IMR-90 (cell line): ENCODE measurements around the gene PSMC4. TPM values are rescaled to one million over a fixed set of nuclear protein-coding genes. Genes with fewer than 3 reads are reported as not detected.

Source experiments
- ATAC-seq: fragments of 200-7000 bp; cut with Tn5 transposase; 2 replicates; pipeline ENCODE4 v1.9.1; 2020; ENCODE audit warnings: low read depth, mild to moderate bottlenecking, moderate library complexity
- BruUV-seq: library from RNA; stranded (reverse); fragments of 400-500 nt; replicated peaks from 2 replicates; lab custom pipeline; 2021; lab: Mats Ljungman, UMichigan
- CTCF ChIA-PET: fragments of 300-600 bp; formaldehyde crosslinking; extraction: SDS; loops from one replicate; lab custom pipeline; 2021; ENCODE audit warnings: antibody characterized with exemption; lab: Yijun Ruan, JAX
- POLR2A ChIA-PET: fragments of 300-600 bp; sonication (Branson Sonifier 250); formaldehyde crosslinking; loops from one replicate; lab custom pipeline; 2022; ENCODE audit warnings: antibody characterized with exemption; ENCODE audit not compliant: unreplicated experiment; lab: Charles Lee
- DNase-seq: peaks from one replicate; pipeline ENCODE4 v3.0.0; 2013
- H2AFZ ChIP-seq: replicated peaks from 2 replicates; pipeline ENCODE3; 2013; ENCODE audit warnings: low read length, mild to moderate bottlenecking; ENCODE audit not compliant: poor library complexity
- H2AK5ac ChIP-seq: 2 replicates; pipeline ENCODE4 v1.6.1; 2013; ENCODE audit warnings: low read depth, low read length, inconsistent platforms
- H2AK9ac ChIP-seq: replicated peaks from 2 replicates; pipeline ENCODE3; 2013; ENCODE audit warnings: mild to moderate bottlenecking, low read depth, low read length, moderate library complexity; ENCODE audit not compliant: poor library complexity
- H2BK120ac ChIP-seq: 2 replicates; pipeline ENCODE4 v1.6.1; 2013; ENCODE audit warnings: low read depth, low read length, inconsistent platforms
- H2BK15ac ChIP-seq: 3 replicates; pipeline ENCODE4 v1.6.1; 2013; ENCODE audit warnings: low read depth, low read length, inconsistent platforms
- H2BK20ac ChIP-seq: 2 replicates; pipeline ENCODE4 v1.6.1; 2013; ENCODE audit warnings: low read depth, mild to moderate bottlenecking, inconsistent platforms, low read length, moderate library complexity
- H2BK5ac ChIP-seq: 2 replicates; pipeline ENCODE4 v1.6.1; 2013; ENCODE audit warnings: mild to moderate bottlenecking, low read depth, low read length, inconsistent platforms; ENCODE audit not compliant: poor library complexity, severe bottlenecking
- H3K14ac ChIP-seq: replicated peaks from 2 replicates; pipeline ENCODE4 v1.6.1; 2013; ENCODE audit warnings: low read depth, low read length, inconsistent platforms
- H3K18ac ChIP-seq: 2 replicates; pipeline ENCODE4 v1.6.1; 2013; ENCODE audit warnings: low read depth, low read length, control low read depth
- H3K23ac ChIP-seq: 2 replicates; pipeline ENCODE4 v1.6.1; 2013; ENCODE audit warnings: low read depth, low read length, inconsistent platforms
- H3K27ac ChIP-seq: 2 replicates; pipeline ENCODE4 v1.5.1; 2013; ENCODE audit warnings: mild to moderate bottlenecking, control low read depth, low read length; ENCODE audit not compliant: insufficient read depth
- H3K27me3 ChIP-seq: 2 replicates; pipeline ENCODE4 v1.6.1; 2013; ENCODE audit warnings: low read length; ENCODE audit not compliant: control insufficient read depth, insufficient read depth
- H3K36me3 ChIP-seq: 2 replicates; pipeline ENCODE4 v1.6.1; 2013; ENCODE audit warnings: low read length, mixed read lengths; ENCODE audit not compliant: control insufficient read depth, insufficient read depth
- H3K4ac ChIP-seq: 2 replicates; pipeline ENCODE4 v1.6.1; 2013; ENCODE audit warnings: low read depth, low read length, inconsistent platforms
- H3K4me1 ChIP-seq: 2 replicates; pipeline ENCODE4 v1.6.1; 2013; ENCODE audit warnings: low read length, mixed read lengths; ENCODE audit not compliant: control insufficient read depth, insufficient read depth
- H3K4me2 ChIP-seq: 2 replicates; pipeline ENCODE4 v1.6.1; 2013; ENCODE audit warnings: low read depth, mild to moderate bottlenecking, control low read depth, low read length, moderate library complexity
- H3K4me3 ChIP-seq: 2 replicates; pipeline ENCODE4 v1.5.1; 2013; ENCODE audit warnings: low read depth, mild to moderate bottlenecking, control low read depth, low read length, moderate library complexity; ENCODE audit not compliant: insufficient read depth
- H3K56ac ChIP-seq: 2 replicates; pipeline ENCODE4 v1.6.1; 2013; ENCODE audit warnings: low read length, inconsistent platforms; ENCODE audit not compliant: insufficient read depth; ENCODE audit errors: extremely low read depth
- H3K79me1 ChIP-seq, 2 experiments: 2 replicates each; pipeline ENCODE4 v1.6.1; 2013; ENCODE audit warnings: low read length in 2 of 2, inconsistent platforms in 1 of 2, low read depth in 1 of 2
- H3K9ac ChIP-seq: 2 replicates; pipeline ENCODE4 v1.6.1; 2013; ENCODE audit warnings: low read depth, low read length, control low read depth
- H3K9me1 ChIP-seq: 2 replicates; pipeline ENCODE4 v1.6.1; 2013; ENCODE audit warnings: low read length, inconsistent platforms; ENCODE audit not compliant: insufficient read depth
- H3K9me3 ChIP-seq: 2 replicates; pipeline ENCODE4 v1.6.1; 2013; ENCODE audit warnings: low read length; ENCODE audit not compliant: control insufficient read depth, insufficient read depth
- H4K20me1 ChIP-seq: 2 replicates; pipeline ENCODE4 v1.6.1; 2013; ENCODE audit warnings: low read length, inconsistent platforms; ENCODE audit not compliant: insufficient read depth
- H4K5ac ChIP-seq: 2 replicates; pipeline ENCODE4 v1.6.1; 2013; ENCODE audit warnings: mild to moderate bottlenecking, low read depth, low read length, control low read depth
- H4K8ac ChIP-seq, 2 experiments: 2 replicates each; pipeline ENCODE4 v1.6.1; 2013; ENCODE audit warnings: low read depth in 2 of 2, low read length in 2 of 2, control low read depth in 1 of 2, inconsistent platforms in 1 of 2
- H4K91ac ChIP-seq: 2 replicates; pipeline ENCODE4 v1.6.1; 2013; ENCODE audit warnings: low read depth, low read length, inconsistent platforms; ENCODE audit not compliant: insufficient read depth
- BHLHE40 ChIP-seq: fragments of 150-350 bp; IDR thresholded peaks from 2 replicates; pipeline ENCODE4 v1.6.1; 2016; ENCODE audit warnings: mild to moderate bottlenecking, low read depth, low read length
- CEBPB ChIP-seq: IDR thresholded peaks from 2 replicates; pipeline ENCODE4 v1.6.1; 2012; ENCODE audit warnings: low read depth, low read length, improper control_type of control experiment
- FOS ChIP-seq: fragments of 150-350 bp; IDR thresholded peaks from 2 replicates; pipeline ENCODE4 v1.6.1; 2016; ENCODE audit warnings: low read depth, low read length
- MAZ ChIP-seq: IDR thresholded peaks from 2 replicates; pipeline ENCODE4 v1.6.1; 2012; ENCODE audit warnings: low read depth, mild to moderate bottlenecking, low read length, improper control_type of control experiment, moderate library complexity, borderline replicate concordance
- MXI1 ChIP-seq: IDR thresholded peaks from 2 replicates; pipeline ENCODE4 v1.6.1; 2012; ENCODE audit warnings: low read depth, mild to moderate bottlenecking, low read length, moderate library complexity, borderline replicate concordance
- NFE2L2 ChIP-seq: fragments of 150-350 bp; IDR thresholded peaks from 2 replicates; pipeline ENCODE4 v1.6.1; 2016; ENCODE audit warnings: low read depth, mild to moderate bottlenecking, low read length
- RAD21 ChIP-seq: IDR thresholded peaks from 2 replicates; pipeline ENCODE4 v1.6.1; 2012; ENCODE audit warnings: low read length, improper control_type of control experiment
- RCOR1 ChIP-seq: IDR thresholded peaks from 2 replicates; pipeline ENCODE4 v1.6.1; 2012; ENCODE audit warnings: mild to moderate bottlenecking, low read length, improper control_type of control experiment; ENCODE audit not compliant: insufficient replicate concordance
- RFX5 ChIP-seq: IDR thresholded peaks from 2 replicates; pipeline ENCODE4 v1.8.0; 2012; ENCODE audit warnings: low read depth, mild to moderate bottlenecking, low read length, moderate library complexity
- WGBS, 2 experiments: methylation state at CpG; one replicate each; pipeline versions ENCODE4 v1.1.5 to v1.1.7; 2013; ENCODE audit warnings: missing lambda C conversion rate in 2 of 2; ENCODE audit not compliant: insufficient read length in 1 of 2; ENCODE audit errors: extremely low coverage in 2 of 2; 5-methylcytosine and 5-hydroxymethylcytosine counted together
- dilution Hi-C: fragments of 300-500 bp; cut with HindIII; formaldehyde crosslinking; loops from one replicate; pipeline ENCODE4 v1.14.3; 2018; ENCODE audit warnings: low sequenced_read_pairs; ENCODE audit not compliant: unreplicated experiment
- in situ Hi-C: fragments of 300-500 bp; cut with MboI; formaldehyde crosslinking; loops from 3 replicates; pipeline ENCODE4 v1.14.3; 2019; ENCODE audit warnings: low sequenced_read_pairs, inconsistent platforms, mixed read lengths
- intact Hi-C: fragments of 100-400 bp; cut with micrococcal nuclease; formaldehyde crosslinking; loops from 2 replicates; pipeline ENCODE4 v1.10.0; 2022
- polyA plus RNA-seq, 3 experiments: library from polyadenylated mRNA; depleted of rRNA; stranded (reverse); fragments of >200 nt; gene quantifications; 2 replicates each; pipeline ENCODE4 v1.2.3, GENCODE V29; 2012; ENCODE audit warnings: low replicate concordance in 1 of 3
- total RNA-seq: library from RNA; depleted of rRNA; stranded (reverse); fragments of >200 nt; gene quantifications from 2 replicates; pipeline ENCODE4 v1.2.3, GENCODE V29; 2012
- TF ChIP-seq, protein P1 (sequence below): fragments of 150-350 bp; IDR thresholded peaks from 2 replicates; pipeline ENCODE4 v1.6.1; 2016; ENCODE audit warnings: low read depth, mild to moderate bottlenecking, low read length, moderate library complexity, borderline replicate concordance
- TF ChIP-seq, protein P2 (sequence below): fragments of 150-350 bp; IDR thresholded peaks from 2 replicates; pipeline ENCODE4 v1.6.1; 2017; ENCODE audit warnings: mild to moderate bottlenecking, antibody characterized with exemption, low read length, low read depth

PSMC4 gene
- total and polyA plus RNA-seq, 2 of the 4 experiments (the other 2 are of a cell fraction), result 148 to 216 TPM

GRCh38 chr19:39969681-39970424 lies 1.1 kb upstream of the PSMC4 start:
- H2BK15ac ChIP-seq, result no peak overlapping the region
- H3K18ac ChIP-seq, result no peak overlapping the region
- no peaks in the 10 kb centered on the region for H3K27me3 ChIP-seq
- H2BK120ac ChIP-seq, result no peak overlapping the region
- H4K91ac ChIP-seq, result peak overlapping the region; percentile 78
- intact Hi-C loops, result loop anchor here (1.0 to 2.0 kb wide), 2 partner anchors 123 to 177 kb away; partner anchors contain the start of gene FBL
- peak overlapping the region; percentile 82 for H3K4ac ChIP-seq
- H3K9ac ChIP-seq, result peak overlapping the region; percentile 71
- H3K14ac ChIP-seq, result peak overlapping the region; percentile 88
- ChIA-PET POLR2A (no interaction called here), CTCF (interaction anchor here (0.6 to 1.9 kb wide), 7 partner anchors 16 to 1852 kb away, joined by 3 to 17 read pairs (median 4); partner anchors contain the start of genes FBL and ZNF546)
- H3K27ac ChIP-seq, result peak overlapping the region; percentile 66
- peak overlapping the region; percentile 95 for H3K4me2 ChIP-seq
- peak overlapping the region; percentile 62 for H3K4me3 ChIP-seq
- BruUV-seq, result no TSS peak
- H3K9me3 ChIP-seq, result no peaks in the 10 kb centered on the region
- TF ChIP-seq MAZ, result no peak
- TF ChIP-seq, protein P1, sequence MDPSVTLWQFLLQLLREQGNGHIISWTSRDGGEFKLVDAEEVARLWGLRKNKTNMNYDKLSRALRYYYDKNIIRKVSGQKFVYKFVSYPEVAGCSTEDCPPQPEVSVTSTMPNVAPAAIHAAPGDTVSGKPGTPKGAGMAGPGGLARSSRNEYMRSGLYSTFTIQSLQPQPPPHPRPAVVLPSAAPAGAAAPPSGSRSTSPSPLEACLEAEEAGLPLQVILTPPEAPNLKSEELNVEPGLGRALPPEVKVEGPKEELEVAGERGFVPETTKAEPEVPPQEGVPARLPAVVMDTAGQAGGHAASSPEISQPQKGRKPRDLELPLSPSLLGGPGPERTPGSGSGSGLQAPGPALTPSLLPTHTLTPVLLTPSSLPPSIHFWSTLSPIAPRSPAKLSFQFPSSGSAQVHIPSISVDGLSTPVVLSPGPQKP, result no peak
- TF ChIP-seq NFE2L2, result no peak
- TF ChIP-seq BHLHE40, result no peak
- no peak for TF ChIP-seq FOS
- no peak for TF ChIP-seq RFX5
- no peak for TF ChIP-seq RCOR1
- TF ChIP-seq RAD21, result no peak
- TF ChIP-seq, protein P2, sequence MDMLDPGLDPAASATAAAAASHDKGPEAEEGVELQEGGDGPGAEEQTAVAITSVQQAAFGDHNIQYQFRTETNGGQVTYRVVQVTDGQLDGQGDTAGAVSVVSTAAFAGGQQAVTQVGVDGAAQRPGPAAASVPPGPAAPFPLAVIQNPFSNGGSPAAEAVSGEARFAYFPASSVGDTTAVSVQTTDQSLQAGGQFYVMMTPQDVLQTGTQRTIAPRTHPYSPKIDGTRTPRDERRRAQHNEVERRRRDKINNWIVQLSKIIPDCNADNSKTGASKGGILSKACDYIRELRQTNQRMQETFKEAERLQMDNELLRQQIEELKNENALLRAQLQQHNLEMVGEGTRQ, result no peak
- no peak for TF ChIP-seq MXI1
- no peak for TF ChIP-seq CEBPB
- 28% methylated on average over 2 of the region's 13 CpGs; no CpG with 5 or more reads in 1 of the 2 experiments for WGBS, 2 experiments
- H2AK9ac ChIP-seq, result peak overlapping the region; percentile 97
- H2AFZ ChIP-seq, result peak overlapping the region; percentile 97
- ATAC-seq (no peak), DNase-seq (no peak)
- peaks cover 2% of the 10 kb centered on the region; the same call in 1 of the 2 replicates for H3K4me1 ChIP-seq
- peak overlapping the region; percentile 14 to 87 for H4K8ac ChIP-seq
- H2AK5ac ChIP-seq, result peak overlapping the region; percentile 22
- peaks cover 22% of the 10 kb centered on the region for H3K36me3 ChIP-seq
- H2BK20ac ChIP-seq, result no peak overlapping the region
- peak overlapping the region; percentile 47 for H2BK5ac ChIP-seq
- H3K56ac ChIP-seq, result peak overlapping the region; percentile 33
- H3K79me1 ChIP-seq, result peaks cover 14 to 40% of the 10 kb centered on the region in 2 experiments
- peak overlapping the region; percentile 73 for H4K5ac ChIP-seq
- in situ Hi-C loops, result loop anchor here (5.0 kb wide), 1 partner anchor 178 kb away; no protein-coding TSS in a partner anchor
- no peaks in the 10 kb centered on the region for H3K9me1 ChIP-seq
- dilution Hi-C loops, result no loop called here
- peaks cover 4% of the 10 kb centered on the region; the same call in 1 of the 2 replicates for H4K20me1 ChIP-seq
- H3K23ac ChIP-seq, result peak overlapping the region; percentile 70
